HepG2 (cell line): ENCODE data around the gene SH2D6. TPM values are rescaled to one million over a fixed set of nuclear protein-coding genes. Genes with fewer than 3 reads are reported as not detected.
A peak's percentile ranks its signal among the peaks of the same experiment; 100 is the strongest.

ENCODE experiments used
- CBFB ChIP-seq: sonication (generic); formaldehyde crosslinking; IDR thresholded peaks from 2 replicates; pipeline ENCODE4 v1.4.0; 2020; ENCODE audit warnings: missing genetic modification reagents
- ETV5 ChIP-seq: IDR thresholded peaks from 2 replicates; pipeline ENCODE4 v1.6.1; 2018; ENCODE audit warnings: missing biosample characterization, missing genetic modification reagents, inconsistent platforms, borderline replicate concordance
- FOSL2 ChIP-seq: sonication (generic); formaldehyde crosslinking; IDR thresholded peaks from 2 replicates; pipeline ENCODE4 v1.4.0; 2020; ENCODE audit warnings: missing genetic modification reagents
- ONECUT2 ChIP-seq: sonication (generic); formaldehyde crosslinking; IDR thresholded peaks from 2 replicates; pipeline ENCODE4 v1.4.0; 2020; ENCODE audit warnings: missing genetic modification reagents
- ZKSCAN1 ChIP-seq: fragments of 150-350 bp; IDR thresholded peaks from 2 replicates; pipeline ENCODE4 v1.6.1; 2014; ENCODE audit warnings: low read length
- ZNF33A ChIP-seq: sonication (generic); formaldehyde crosslinking; IDR thresholded peaks from 2 replicates; pipeline ENCODE4 v1.5.1; 2020; ENCODE audit warnings: missing genetic modification reagents, mild to moderate bottlenecking, moderate library complexity, borderline replicate concordance
- ZNF430 ChIP-seq: sonication (generic); formaldehyde crosslinking; IDR thresholded peaks from 2 replicates; pipeline ENCODE4 v1.9.0; 2021; ENCODE audit warnings: mild to moderate bottlenecking, missing genetic modification reagents
- ZNF441 ChIP-seq: sonication (generic); formaldehyde crosslinking; IDR thresholded peaks from 2 replicates; pipeline ENCODE4 v1.7.0; 2021; ENCODE audit warnings: missing genetic modification reagents, borderline replicate concordance
- ZNF501 ChIP-seq: sonication (generic); formaldehyde crosslinking; IDR thresholded peaks from 2 replicates; pipeline ENCODE4 v1.5.1; 2020; ENCODE audit warnings: mild to moderate bottlenecking, moderate library complexity, missing genetic modification reagents
- ZNF557 ChIP-seq: sonication (generic); formaldehyde crosslinking; IDR thresholded peaks from 2 replicates; pipeline ENCODE4 v1.4.0; 2020; ENCODE audit warnings: missing genetic modification reagents
- ZNF605 ChIP-seq: sonication (generic); formaldehyde crosslinking; IDR thresholded peaks from 2 replicates; pipeline ENCODE4 v1.8.0; 2022; ENCODE audit warnings: mild to moderate bottlenecking, missing genetic modification reagents
- ZNF768 ChIP-seq: sonication (generic); formaldehyde crosslinking; IDR thresholded peaks from 2 replicates; pipeline ENCODE4 v1.4.0; 2020; ENCODE audit warnings: missing genetic modification reagents
- polyA plus RNA-seq, 8 experiments: library from polyadenylated mRNA; depleted of rRNA in 3 of 8; stranded (reverse) in 7 of 8; unstranded in 1 of 8; fragments of >200 nt; fragmentation: Illumina TruSeq in 4 of 8; extraction: Trizol in 4 of 8; gene quantifications; 2 replicates each; pipeline versions ENCODE4 v1.2.1 to v1.2.3, GENCODE V29; 2011 to 2016; ENCODE audit warnings: low read depth in 4 of 8, missing spikeins in 1 of 8, mixed read lengths in 1 of 8; ENCODE audit not compliant: insufficient read depth in 1 of 8
- total RNA-seq, 5 experiments: library from RNA; depleted of rRNA; stranded (reverse); fragments of >200 nt; fragmentation: Illumina TruSeq; extraction: Trizol; gene quantifications; 2 replicates each; pipeline ENCODE4 v1.2.3, GENCODE V29; 2016; ENCODE audit warnings: low read depth in 1 of 5
- TF ChIP-seq, protein P1 (sequence below): IDR thresholded peaks from 2 replicates; pipeline ENCODE4 v1.6.1; 2016; ENCODE audit warnings: low read depth, missing genetic modification reagents, missing compliant biosample characterization
- TF ChIP-seq, protein P2 (sequence below): fragments of 450-650 bp; IDR thresholded peaks from 2 replicates; pipeline ENCODE4 v1.6.1; 2017
- TF ChIP-seq, protein P3 (sequence below): sonication (generic); formaldehyde crosslinking; IDR thresholded peaks from 2 replicates; pipeline ENCODE4 v1.4.0; 2020; ENCODE audit warnings: missing genetic modification reagents, borderline replicate concordance
- TF ChIP-seq, protein P4 (sequence below): sonication (generic); formaldehyde crosslinking; IDR thresholded peaks from 2 replicates; pipeline ENCODE4 v1.8.0; 2022; ENCODE audit warnings: missing genetic modification reagents, mild to moderate bottlenecking, moderate library complexity, borderline replicate concordance

SH2D6 gene
- total and polyA plus RNA-seq, 2 of the 13 experiments (the other 11 are each of a cell fraction or from before 2014, with no cell fraction given), result 0.11 to 0.26 TPM

DNA sequence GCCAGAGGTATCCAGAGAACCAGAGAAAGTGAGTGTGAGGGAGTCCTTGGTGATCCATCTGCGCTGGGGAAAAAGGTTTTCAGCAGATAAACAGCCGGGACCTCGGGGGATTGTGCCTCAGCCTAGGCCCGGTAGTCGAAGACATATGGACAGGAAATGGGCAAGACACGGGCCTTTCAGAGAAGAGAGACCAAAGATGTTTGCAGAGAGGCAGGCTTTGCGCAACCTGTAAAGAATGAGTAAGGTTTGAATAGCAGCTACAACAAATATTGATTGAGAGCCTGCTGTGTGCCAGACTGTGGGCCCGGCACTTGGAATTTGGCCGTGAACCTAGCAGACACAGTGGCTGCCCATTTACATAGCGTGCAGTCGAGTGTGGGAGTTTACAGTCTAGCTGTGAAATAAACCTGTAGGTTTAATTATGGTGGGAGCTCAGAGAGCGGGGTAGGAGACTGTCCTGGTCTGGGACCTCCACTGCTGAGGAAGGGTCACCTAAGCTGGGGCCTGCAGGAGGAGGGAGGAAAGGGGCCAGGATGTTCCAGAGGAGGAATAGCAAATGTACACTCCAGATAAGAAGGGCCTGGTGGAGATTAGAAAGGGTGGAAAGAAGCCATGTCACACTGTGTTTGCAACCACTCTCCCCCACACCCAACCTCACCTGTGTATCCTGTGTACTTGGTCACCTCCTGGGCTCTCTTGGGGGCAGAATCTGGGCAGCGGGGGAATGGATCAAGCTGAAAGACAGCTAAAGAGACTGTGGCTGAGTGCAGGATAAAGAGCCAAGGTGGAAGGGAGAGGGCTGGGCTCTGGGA is 3.0 kb downstream of the SH2D6 start (continued):
- peak; percentile 54; the same call in 1 of the 2 replicates for TF ChIP-seq CBFB (CRISPR knock-in tag)
- TF ChIP-seq ZNF605 (CRISPR knock-in tag), result peak; percentile 35; the same call in 1 of the 2 replicates
- peak; percentile 88 for TF ChIP-seq ZNF430 (CRISPR knock-in tag)
- TF ChIP-seq, protein P1, sequence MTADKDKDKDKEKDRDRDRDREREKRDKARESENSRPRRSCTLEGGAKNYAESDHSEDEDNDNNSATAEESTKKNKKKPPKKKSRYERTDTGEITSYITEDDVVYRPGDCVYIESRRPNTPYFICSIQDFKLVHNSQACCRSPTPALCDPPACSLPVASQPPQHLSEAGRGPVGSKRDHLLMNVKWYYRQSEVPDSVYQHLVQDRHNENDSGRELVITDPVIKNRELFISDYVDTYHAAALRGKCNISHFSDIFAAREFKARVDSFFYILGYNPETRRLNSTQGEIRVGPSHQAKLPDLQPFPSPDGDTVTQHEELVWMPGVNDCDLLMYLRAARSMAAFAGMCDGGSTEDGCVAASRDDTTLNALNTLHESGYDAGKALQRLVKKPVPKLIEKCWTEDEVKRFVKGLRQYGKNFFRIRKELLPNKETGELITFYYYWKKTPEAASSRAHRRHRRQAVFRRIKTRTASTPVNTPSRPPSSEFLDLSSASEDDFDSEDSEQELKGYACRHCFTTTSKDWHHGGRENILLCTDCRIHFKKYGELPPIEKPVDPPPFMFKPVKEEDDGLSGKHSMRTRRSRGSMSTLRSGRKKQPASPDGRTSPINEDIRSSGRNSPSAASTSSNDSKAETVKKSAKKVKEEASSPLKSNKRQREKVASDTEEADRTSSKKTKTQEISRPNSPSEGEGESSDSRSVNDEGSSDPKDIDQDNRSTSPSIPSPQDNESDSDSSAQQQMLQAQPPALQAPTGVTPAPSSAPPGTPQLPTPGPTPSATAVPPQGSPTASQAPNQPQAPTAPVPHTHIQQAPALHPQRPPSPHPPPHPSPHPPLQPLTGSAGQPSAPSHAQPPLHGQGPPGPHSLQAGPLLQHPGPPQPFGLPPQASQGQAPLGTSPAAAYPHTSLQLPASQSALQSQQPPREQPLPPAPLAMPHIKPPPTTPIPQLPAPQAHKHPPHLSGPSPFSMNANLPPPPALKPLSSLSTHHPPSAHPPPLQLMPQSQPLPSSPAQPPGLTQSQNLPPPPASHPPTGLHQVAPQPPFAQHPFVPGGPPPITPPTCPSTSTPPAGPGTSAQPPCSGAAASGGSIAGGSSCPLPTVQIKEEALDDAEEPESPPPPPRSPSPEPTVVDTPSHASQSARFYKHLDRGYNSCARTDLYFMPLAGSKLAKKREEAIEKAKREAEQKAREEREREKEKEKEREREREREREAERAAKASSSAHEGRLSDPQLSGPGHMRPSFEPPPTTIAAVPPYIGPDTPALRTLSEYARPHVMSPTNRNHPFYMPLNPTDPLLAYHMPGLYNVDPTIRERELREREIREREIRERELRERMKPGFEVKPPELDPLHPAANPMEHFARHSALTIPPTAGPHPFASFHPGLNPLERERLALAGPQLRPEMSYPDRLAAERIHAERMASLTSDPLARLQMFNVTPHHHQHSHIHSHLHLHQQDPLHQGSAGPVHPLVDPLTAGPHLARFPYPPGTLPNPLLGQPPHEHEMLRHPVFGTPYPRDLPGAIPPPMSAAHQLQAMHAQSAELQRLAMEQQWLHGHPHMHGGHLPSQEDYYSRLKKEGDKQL, result peak; percentile 96
- TF ChIP-seq, protein P2, sequence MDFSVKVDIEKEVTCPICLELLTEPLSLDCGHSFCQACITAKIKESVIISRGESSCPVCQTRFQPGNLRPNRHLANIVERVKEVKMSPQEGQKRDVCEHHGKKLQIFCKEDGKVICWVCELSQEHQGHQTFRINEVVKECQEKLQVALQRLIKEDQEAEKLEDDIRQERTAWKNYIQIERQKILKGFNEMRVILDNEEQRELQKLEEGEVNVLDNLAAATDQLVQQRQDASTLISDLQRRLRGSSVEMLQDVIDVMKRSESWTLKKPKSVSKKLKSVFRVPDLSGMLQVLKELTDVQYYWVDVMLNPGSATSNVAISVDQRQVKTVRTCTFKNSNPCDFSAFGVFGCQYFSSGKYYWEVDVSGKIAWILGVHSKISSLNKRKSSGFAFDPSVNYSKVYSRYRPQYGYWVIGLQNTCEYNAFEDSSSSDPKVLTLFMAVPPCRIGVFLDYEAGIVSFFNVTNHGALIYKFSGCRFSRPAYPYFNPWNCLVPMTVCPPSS, result no peak
- peak; percentile 94 for TF ChIP-seq ETV5 (CRISPR knock-in tag)
- peak; percentile 85 for TF ChIP-seq ZNF501 (CRISPR knock-in tag)
- TF ChIP-seq, protein P3, sequence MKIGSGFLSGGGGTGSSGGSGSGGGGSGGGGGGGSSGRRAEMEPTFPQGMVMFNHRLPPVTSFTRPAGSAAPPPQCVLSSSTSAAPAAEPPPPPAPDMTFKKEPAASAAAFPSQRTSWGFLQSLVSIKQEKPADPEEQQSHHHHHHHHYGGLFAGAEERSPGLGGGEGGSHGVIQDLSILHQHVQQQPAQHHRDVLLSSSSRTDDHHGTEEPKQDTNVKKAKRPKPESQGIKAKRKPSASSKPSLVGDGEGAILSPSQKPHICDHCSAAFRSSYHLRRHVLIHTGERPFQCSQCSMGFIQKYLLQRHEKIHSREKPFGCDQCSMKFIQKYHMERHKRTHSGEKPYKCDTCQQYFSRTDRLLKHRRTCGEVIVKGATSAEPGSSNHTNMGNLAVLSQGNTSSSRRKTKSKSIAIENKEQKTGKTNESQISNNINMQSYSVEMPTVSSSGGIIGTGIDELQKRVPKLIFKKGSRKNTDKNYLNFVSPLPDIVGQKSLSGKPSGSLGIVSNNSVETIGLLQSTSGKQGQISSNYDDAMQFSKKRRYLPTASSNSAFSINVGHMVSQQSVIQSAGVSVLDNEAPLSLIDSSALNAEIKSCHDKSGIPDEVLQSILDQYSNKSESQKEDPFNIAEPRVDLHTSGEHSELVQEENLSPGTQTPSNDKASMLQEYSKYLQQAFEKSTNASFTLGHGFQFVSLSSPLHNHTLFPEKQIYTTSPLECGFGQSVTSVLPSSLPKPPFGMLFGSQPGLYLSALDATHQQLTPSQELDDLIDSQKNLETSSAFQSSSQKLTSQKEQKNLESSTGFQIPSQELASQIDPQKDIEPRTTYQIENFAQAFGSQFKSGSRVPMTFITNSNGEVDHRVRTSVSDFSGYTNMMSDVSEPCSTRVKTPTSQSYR, result peak; percentile 74; the same call in 1 of the 2 replicates
- TF ChIP-seq ZNF33A (CRISPR knock-in tag), result peak; percentile 75; the same call in 1 of the 2 replicates
- TF ChIP-seq ZNF441 (CRISPR knock-in tag), result peak; percentile 69; the same call in 1 of the 2 replicates
- peak; percentile 93 for TF ChIP-seq ONECUT2 (CRISPR knock-in tag)
- TF ChIP-seq ZNF768 (CRISPR knock-in tag), result no peak
- peak; percentile 99 for TF ChIP-seq FOSL2
- TF ChIP-seq, protein P4, sequence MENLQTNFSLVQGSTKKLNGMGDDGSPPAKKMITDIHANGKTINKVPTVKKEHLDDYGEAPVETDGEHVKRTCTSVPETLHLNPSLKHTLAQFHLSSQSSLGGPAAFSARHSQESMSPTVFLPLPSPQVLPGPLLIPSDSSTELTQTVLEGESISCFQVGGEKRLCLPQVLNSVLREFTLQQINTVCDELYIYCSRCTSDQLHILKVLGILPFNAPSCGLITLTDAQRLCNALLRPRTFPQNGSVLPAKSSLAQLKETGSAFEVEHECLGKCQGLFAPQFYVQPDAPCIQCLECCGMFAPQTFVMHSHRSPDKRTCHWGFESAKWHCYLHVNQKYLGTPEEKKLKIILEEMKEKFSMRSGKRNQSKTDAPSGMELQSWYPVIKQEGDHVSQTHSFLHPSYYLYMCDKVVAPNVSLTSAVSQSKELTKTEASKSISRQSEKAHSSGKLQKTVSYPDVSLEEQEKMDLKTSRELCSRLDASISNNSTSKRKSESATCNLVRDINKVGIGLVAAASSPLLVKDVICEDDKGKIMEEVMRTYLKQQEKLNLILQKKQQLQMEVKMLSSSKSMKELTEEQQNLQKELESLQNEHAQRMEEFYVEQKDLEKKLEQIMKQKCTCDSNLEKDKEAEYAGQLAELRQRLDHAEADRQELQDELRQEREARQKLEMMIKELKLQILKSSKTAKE, result peak; percentile 99
- peak; percentile 73; the same call in 1 of the 2 replicates for TF ChIP-seq ZKSCAN1
- TF ChIP-seq ZNF557 (CRISPR knock-in tag), result 0 out of 2 replicates have a peak, but pooled peaks have one; percentile 49
